ENCODE results near the gene ST6GALNAC3.
A peak's percentile ranks its signal among the peaks of the same experiment; 100 is the strongest.

The ST6GALNAC3 gene

GRCh38 chr1:76583235-76583868 is 508.8 kb downstream of the ST6GALNAC3 start:
- no peak for DNase-seq (ENCODE audit: low spot score)

- DNase-seq (ENCODE audit: low spot score) = no peak
These were observed 509.4 kb downstream of the ST6GALNAC3 start for GRCh38 chr1:76583875-76584477.

GRCh38 chr1:76585980-76586674 is 511.6 kb downstream of the ST6GALNAC3 start:
- DNase-seq (ENCODE audit: low spot score) = no peak

- DNase-seq (ENCODE audit: low spot score) = peak; percentile 20
These were observed 512.7 kb downstream of the ST6GALNAC3 start for GRCh38 chr1:76587212-76587611.

GRCh38 chr1:76591461-76591860 is 516.9 kb downstream of the ST6GALNAC3 start:
- DNase-seq (ENCODE audit: low spot score) = no peak

GRCh38 chr1:76591963-76592362 is 517.4 kb downstream of the ST6GALNAC3 start:
- no peak for DNase-seq (ENCODE audit: low spot score)

GRCh38 chr1:76593141-76593540 is 518.6 kb downstream of the ST6GALNAC3 start:
- DNase-seq (ENCODE audit: low spot score) = no peak

GRCh38 chr1:76593618-76594017 is 519.1 kb downstream of the ST6GALNAC3 start:
- no peak for DNase-seq (ENCODE audit: low spot score)

- no peak for DNase-seq (ENCODE audit: low spot score)
These were observed 520.5 kb downstream of the ST6GALNAC3 start for GRCh38 chr1:76595024-76595423.

GRCh38 chr1:76601465-76601864 is 526.9 kb downstream of the ST6GALNAC3 start:
- no peak for DNase-seq (ENCODE audit: low spot score)

- no peak for DNase-seq (ENCODE audit: low spot score)
These were observed 533.2 kb downstream of the ST6GALNAC3 start for GRCh38 chr1:76607717-76608116.

- DNase-seq (ENCODE audit: low spot score) = no peak
These were observed 537.4 kb downstream of the ST6GALNAC3 start for GRCh38 chr1:76611770-76612445.

- no peak for DNase-seq (ENCODE audit: low spot score)
These were observed 539.3 kb downstream of the ST6GALNAC3 start for GRCh38 chr1:76613886-76614285.

- no peak for DNase-seq (ENCODE audit: low spot score)
These were observed 540.9 kb downstream of the ST6GALNAC3 start for GRCh38 chr1:76615253-76616035.

- peak; percentile 26 for DNase-seq (ENCODE audit: low spot score)
These were observed 545.8 kb downstream of the ST6GALNAC3 start for GRCh38 chr1:76620371-76620770.

GRCh38 chr1:76622774-76623528 is 548.4 kb downstream of the ST6GALNAC3 start:
- no peak for DNase-seq (ENCODE audit: low spot score)

- no peak for DNase-seq (ENCODE audit: low spot score)
These were observed 551.5 kb downstream of the ST6GALNAC3 start for GRCh38 chr1:76625886-76626678.

GRCh38 chr1:76627498-76627897 is 553.0 kb downstream of the ST6GALNAC3 start:
- DNase-seq (ENCODE audit: low spot score) = no peak

- DNase-seq (ENCODE audit: low spot score) = no peak
These were observed 553.4 kb downstream of the ST6GALNAC3 start for GRCh38 chr1:76627901-76628300.

GRCh38 chr1:76632136-76632535 is 557.6 kb downstream of the ST6GALNAC3 start:
- no peak for DNase-seq (ENCODE audit: low spot score)
